ENCODE data around the gene CTNNA1.

DNA sequence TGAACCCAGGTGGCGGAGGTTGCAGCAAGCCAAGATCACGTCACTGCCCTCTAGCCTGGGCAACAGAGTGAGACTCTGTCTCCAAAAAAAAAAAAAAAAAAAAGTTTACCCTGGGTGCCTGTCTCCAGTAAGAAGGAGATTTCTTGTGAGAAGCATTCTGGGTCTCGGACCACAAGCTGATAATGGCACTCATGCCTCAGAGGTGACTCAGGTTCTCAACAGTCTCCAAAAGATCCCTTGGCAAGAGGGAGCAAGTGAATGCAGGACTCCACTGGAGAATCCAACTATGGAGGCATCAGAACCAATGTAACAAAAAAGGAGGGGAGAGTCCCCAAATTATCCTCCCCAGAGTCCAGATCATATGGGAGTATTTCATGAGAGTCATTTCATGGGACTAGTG lies 227.9 kb downstream of the CTNNA1 start:
- no peak for TF ChIP-seq EHMT2 (IDR thresholded peaks at IDR 0.05)
- no peak for TF ChIP-seq TRIM24 (IDR thresholded peaks at IDR 0.05)
- TF ChIP-seq NFXL1 (CRISPR knock-in tag; IDR thresholded peaks at IDR 0.05): no peak
- no peak for TF ChIP-seq CBFB (CRISPR knock-in tag; IDR thresholded peaks at IDR 0.05)
- TF ChIP-seq FOSL1 (tag; conservative IDR thresholded peaks at IDR 0.05): 0 out of 2 replicates have a peak, but pooled peaks have one; percentile 15

All from K562 (cell line).